Adrenal gland (tissue), 5 donors: ENCODE data around the gene ZRANB1.

Source experiments
- POLR2A ChIP-seq, 2 donors: fragments of 450-650 bp; IDR thresholded peaks; one replicate each; pipeline ENCODE4 v1.6.1; 2017; ENCODE audit warnings: antibody characterized with exemption in 2 of 2, mild to moderate bottlenecking in 2 of 2, moderate library complexity in 1 of 2
- TF ChIP-seq, protein P1 (sequence below), 6 experiments: fragments of 450-650 bp in 4 of 6; fragments of 200-600 bp in 2 of 6; sonication (generic) in 1 of 6; IDR thresholded peaks; 1 replicate in 5 of 6; 2 replicates in 1 of 6; pipeline versions ENCODE4 v1.5.1 to v1.8.0; 2016 to 2021; ENCODE audit warnings: antibody characterized with exemption in 6 of 6, mild to moderate bottlenecking in 2 of 6, moderate library complexity in 1 of 6
- donor health status: DM: no; HTN: no; CAD: no.

DNA sequence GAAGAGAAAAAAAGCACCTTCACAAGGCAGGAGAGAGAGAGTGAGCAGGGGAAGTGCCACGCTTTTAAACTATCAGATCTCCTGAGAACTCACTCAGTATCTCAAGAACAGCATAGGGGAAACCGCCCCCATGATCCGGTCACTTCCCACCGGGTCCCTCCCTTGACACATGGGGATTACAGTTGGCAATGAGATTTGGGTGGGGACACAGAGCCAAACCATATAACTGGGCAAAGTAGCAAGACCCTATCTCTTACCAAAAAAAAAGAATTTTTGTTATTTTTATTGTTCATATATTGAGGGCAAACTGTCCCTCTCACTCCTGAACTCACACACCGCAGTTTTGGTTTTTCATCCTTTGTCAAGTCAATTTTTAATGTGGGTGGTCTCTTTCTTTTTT lies 18.2 kb upstream of the ZRANB1 start:
- no peak for TF ChIP-seq POLR2A (IDR thresholded peaks at IDR 0.05)
- TF ChIP-seq, protein P1, sequence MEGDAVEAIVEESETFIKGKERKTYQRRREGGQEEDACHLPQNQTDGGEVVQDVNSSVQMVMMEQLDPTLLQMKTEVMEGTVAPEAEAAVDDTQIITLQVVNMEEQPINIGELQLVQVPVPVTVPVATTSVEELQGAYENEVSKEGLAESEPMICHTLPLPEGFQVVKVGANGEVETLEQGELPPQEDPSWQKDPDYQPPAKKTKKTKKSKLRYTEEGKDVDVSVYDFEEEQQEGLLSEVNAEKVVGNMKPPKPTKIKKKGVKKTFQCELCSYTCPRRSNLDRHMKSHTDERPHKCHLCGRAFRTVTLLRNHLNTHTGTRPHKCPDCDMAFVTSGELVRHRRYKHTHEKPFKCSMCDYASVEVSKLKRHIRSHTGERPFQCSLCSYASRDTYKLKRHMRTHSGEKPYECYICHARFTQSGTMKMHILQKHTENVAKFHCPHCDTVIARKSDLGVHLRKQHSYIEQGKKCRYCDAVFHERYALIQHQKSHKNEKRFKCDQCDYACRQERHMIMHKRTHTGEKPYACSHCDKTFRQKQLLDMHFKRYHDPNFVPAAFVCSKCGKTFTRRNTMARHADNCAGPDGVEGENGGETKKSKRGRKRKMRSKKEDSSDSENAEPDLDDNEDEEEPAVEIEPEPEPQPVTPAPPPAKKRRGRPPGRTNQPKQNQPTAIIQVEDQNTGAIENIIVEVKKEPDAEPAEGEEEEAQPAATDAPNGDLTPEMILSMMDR (IDR thresholded peaks at IDR 0.05): no peak
